ENCODE measurements around the gene GOLGA2.
A peak's percentile ranks its signal among the peaks of the same experiment; 100 is the strongest.

GOLGA2 gene

GRCh38 chr9:128275198-128276007 is at the start of gene GOLGA2:
TSS of gene GOLGA2 (minus strand) at chr9:128276007. CDS start at chr9:128275976, 31 bp downstream.
- no peak for DNase-seq

DNA sequence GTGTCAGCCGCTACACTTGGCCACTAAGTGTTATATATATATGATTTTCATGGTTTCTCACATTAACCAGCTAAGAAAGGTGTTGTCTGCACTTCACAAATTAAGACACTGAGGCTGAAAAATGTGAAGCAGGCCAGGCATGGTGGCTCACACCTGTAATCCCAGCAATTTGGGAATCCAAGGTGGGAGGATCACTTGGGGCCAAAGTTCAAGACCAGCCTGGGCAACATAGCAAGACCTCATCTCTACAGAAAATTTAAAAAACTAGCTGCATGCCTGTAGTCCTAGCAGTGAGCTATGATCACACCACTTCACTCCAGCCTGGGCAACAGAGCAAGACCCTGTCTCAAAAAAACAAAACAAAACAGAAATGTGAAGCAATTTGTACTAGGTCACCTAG is 48.6 kb upstream of the GOLGA2 start:
- no peak for DNase-seq

DNA sequence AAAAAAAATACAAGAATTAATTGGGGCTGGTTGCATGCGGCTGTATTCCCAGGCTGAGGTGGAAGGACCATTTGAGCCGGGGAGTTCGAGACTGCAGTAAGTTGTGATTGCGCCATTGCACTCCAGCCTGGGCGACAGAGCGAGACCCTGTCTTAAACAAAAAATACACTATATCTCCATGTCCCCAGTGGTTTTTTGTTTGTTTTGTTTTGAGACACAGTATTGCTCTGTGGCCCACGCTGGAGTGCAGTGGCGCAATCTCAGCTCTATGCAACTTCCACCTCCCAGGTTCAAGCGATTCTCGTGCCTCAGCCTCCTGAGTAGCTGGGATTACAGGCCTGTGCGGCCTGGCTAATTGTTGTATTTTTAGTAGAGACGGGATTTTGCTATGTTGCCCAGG is 48.0 kb upstream of the GOLGA2 start:
- DNase-seq = no peak

DNA sequence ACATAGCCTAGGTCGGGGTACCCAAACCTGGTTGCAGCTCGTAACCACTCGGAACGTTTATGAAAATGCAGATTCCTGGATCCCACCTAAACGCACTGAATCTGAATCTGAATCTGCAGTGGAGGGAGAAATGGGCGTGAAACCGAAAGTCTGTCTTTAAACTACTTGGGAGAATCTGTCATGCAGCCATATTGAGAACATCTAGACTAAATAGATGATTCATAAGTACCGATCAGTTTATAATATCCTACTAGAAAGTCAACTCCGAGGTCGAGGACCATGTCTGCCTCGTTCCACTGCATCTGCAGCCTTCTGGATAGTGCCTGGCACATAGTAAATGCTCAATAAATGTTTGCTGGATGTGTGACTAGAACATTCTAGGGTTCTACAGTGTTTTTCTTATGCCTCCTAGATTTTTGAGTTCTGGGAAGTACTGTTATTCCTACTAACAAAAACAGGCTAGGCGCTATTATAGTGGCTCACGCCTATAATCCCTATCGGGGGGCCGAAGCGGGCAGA is 47.5 kb upstream of the GOLGA2 start:
- no peak for DNase-seq

DNA sequence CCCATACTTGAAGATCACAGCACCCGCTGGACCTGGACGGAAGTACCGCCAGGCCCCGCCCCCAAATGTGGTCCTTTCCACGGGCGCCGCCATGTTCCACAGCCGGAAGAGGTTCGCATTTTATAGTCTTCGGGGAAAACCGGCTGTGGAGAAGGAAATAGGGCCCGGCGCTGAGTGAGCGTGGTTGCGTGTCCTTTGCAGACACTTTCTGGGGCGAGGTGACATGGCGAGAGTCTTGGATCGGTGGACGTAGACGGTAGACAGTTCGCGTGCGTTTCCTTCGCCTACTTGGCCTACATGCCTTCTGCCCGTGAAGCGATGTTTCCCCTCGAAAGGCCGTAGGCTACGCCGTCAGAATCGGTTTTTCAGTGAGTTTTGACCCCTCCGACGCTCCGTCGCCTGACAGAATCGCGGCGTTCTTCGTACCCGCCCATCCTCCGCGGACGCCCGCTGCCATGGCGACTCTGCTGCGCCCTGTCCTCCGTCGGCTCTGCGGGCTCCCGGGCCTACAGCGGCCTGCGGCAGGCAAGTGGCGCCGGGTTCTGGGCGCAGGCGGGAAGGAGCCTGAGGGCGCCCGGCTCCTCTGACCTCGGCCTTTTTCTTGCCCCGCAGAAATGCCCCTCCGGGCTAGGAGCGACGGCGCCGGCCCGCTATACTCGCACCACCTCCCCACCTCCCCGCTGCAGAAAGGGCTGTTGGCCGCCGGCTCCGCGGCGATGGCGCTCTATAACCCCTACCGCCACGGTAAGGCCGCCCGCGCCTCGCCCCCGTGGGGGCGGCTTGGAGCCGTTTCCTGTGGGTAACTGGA is 46.8 kb upstream of the GOLGA2 start, which contains the start of the genes COQ4 and TRUB2:
Gene COQ4 (plus strand): TSS at position 436 of the 808 bp plus-strand sequence. CDS start 20 bp downstream, at position 456.
Gene TRUB2 (minus strand): TSS at position 44 of the 808 bp plus-strand sequence. CDS start 39 bp downstream, at position 5.
- peak; percentile 78 for DNase-seq

- DNase-seq = no peak
Measured at GRCh38 chr9:128321879-128322403, 46.1 kb upstream of the GOLGA2 start.

- DNase-seq = no peak
Measured at GRCh38 chr9:128321343-128321742, 45.5 kb upstream of the GOLGA2 start.

DNA sequence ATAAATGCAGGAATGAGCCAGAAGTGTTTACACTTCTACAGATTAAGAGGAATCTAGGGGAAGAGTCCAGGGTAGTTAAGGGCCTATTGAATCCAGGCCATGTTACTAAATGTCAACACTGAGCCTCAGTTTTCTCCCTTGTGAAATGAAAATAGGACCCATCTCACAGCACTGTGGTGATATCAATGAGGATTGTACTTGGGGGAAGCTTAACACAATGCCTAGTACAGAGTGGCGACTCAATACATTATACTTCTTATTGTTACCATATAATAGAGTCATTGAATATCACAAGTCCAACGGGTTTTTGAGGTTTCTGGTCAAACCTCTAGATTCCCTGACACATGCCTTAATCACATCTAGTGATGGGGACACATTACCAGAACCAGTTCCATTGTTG is 41.8 kb upstream of the GOLGA2 start:
- no peak for DNase-seq

DNA sequence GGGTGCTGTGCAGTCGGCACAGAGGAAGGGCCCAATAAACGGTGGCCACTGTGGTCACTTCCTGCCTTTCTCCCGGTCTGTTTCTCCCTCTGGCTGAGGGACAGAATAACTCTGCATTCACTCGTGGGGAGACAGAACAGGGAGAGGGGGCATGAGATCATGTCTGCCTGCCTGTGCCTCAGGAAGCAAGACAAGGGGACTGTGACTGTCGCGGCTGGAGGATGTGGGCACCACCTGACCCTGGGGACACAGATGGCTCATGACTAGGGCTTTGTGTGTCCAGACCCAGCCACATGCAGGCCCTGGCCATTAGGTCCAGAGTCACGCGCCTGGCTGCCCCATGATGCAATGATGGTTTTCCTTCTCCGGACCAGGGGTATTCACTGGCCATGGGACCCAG is 40.6 kb upstream of the GOLGA2 start:
- DNase-seq = no peak

DNA sequence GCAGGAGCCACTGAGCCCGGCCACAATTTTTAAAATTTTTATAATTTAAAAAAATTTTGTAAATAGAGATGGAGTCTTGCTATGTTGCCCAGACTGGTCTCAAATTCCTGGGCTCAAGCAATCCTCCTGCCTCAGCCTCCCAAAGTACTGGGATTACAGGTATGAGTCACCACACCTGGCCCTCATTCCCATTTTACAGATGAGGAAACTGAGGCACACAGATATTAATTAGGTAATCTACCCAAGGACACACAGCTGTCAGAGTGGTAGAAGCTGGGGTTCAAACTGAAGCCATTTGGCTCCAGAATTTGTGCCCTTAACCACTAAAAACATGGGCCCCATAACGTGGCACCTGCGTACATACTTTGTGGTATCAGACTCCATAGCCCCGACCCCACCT is 38.9 kb upstream of the GOLGA2 start:
- DNase-seq = no peak

GRCh38 chr9:128310461-128310860 is 34.7 kb upstream of the GOLGA2 start:
- DNase-seq = no peak

DNA sequence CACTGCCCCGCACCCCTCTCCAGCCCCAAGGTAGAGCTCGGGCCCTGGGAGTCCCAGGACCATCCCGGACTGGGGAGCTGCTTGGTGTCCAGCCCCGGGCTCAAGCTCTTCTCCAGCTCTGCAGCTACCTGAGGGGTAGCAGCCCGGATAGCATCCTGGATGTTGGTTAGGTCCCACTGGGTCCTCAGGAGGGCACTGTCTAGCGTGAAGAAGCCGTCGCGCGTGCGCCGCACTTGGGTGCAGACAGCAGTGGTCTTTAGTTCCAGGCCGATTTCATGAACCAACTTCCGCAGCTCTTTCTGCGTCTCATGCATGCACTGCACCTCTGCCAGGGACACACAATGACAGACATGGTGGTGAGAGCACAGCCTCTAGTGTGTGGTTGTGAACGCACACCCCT is 33.7 kb upstream of the GOLGA2 start:
- DNase-seq = no peak

GRCh38 chr9:128304971-128305288 is 29.1 kb upstream of the GOLGA2 start:
- no peak for DNase-seq

DNA sequence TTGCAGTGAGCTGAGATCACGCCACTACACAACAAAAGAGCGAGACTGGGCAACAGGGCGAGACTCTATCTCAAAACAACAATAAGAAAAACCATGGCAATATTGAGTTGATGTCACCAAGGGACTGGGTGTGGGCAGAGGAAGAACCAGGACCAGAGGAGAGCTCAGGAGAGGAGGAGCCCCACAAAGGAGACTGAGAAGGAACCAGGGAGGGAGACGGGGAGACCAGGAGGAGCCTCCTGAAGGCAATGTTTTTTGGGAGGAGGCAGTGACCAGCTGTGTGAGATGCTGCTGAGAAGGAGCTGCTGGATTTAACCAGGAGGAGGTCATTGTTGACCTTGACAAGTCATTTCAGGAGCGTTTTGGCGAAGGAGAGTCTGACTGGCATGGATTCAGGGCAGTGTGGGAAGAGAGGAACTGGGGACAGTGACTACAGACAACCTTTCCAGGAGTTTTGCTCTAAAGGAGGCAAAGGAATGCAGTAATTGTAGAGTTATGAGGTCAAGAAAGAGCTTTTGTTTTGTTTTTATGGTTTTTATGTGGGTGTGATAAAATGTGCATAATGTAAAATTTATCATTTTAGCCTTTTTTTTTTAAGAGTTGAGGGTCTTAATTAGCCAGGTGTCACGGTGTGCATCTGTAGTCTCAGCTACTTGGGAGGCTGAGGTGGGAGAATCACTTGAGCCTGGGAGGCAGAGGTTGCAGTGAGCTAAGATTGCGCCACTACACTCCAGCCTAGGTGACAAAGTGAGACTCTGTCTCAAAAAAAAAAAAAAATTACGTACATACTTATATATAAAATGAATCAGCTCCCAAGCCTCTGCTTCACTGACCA is 28.5 kb upstream of the GOLGA2 start:
- no peak for DNase-seq

GRCh38 chr9:128298535-128299482 is 23.0 kb upstream of the GOLGA2 start:
- no peak for DNase-seq

- no peak for DNase-seq
Measured at GRCh38 chr9:128297221-128297773, 21.5 kb upstream of the GOLGA2 start.

- DNase-seq = no peak
Measured at GRCh38 chr9:128296340-128297220, 20.8 kb upstream of the GOLGA2 start.

- no peak for DNase-seq
Measured at GRCh38 chr9:128294142-128294541, 18.3 kb upstream of the GOLGA2 start.

- no peak for DNase-seq
Measured at GRCh38 chr9:128293091-128293490, 17.3 kb upstream of the GOLGA2 start.

- DNase-seq = no peak
Measured at GRCh38 chr9:128292009-128292408, 16.2 kb upstream of the GOLGA2 start.

Data from NCI-H526 treated with DMSO at 0.1 percent for 48 hours (cell line).